ENCODE results near the gene SMOC2. TPM values are rescaled to one million over a fixed set of nuclear protein-coding genes. Genes with fewer than 3 reads are reported as not detected.
A peak's percentile ranks its signal among the peaks of the same experiment; 100 is the strongest.

SMOC2 gene
- total and polyA plus RNA-seq, 12 donors, result 6.6 to 39.1 (median 17.6) TPM

GRCh38 chr6:168655462-168656152 is 214.6 kb downstream of the SMOC2 start:
- ATAC-seq, result peak in 1 of 8 donors; percentile 22
- no peak for TF ChIP-seq CTCF (IDR thresholded peaks at IDR 0.05)

GRCh38 chr6:168658059-168658458 is 217.1 kb downstream of the SMOC2 start:
- H3K9me3 ChIP-seq, result peaks cover 0 to 10% (median 0%) of the 10 kb centered on the region in 11 donors
- WGBS, 2 donors, result 83 to 92% methylated on average over 1 of the region's 1 CpG
- no peak for ATAC-seq
- H3K27me3 ChIP-seq, result peaks cover 0 to 7% (median 0%) of the 10 kb centered on the region in 7 donors
- TF ChIP-seq CTCF (IDR thresholded peaks at IDR 0.05), result peak in 1 of 9 donors; percentile 5
- H3K4me3 ChIP-seq, result no peak overlapping the region
- no peak overlapping the region for H3K27ac ChIP-seq
- H3K36me3 ChIP-seq, result peaks cover 0 to 4% (median 0%) of the 10 kb centered on the region in 9 donors
- no peak for DNase-seq
- intact Hi-C loops (cut with DNase I), result no loop called here
- no peaks in the 10 kb centered on the region for H3K4me1 ChIP-seq

More at GRCh38 chr6:168655462-168656152, 214.6 kb downstream of the SMOC2 start:
- DNase-seq, result no peak
- no peak overlapping the region for H3K4me3 ChIP-seq
- H3K9me3 ChIP-seq, result peaks cover 0 to 10% (median 0%) of the 10 kb centered on the region in 11 donors
- intact Hi-C loops (cut with DNase I), result no loop called here
- H3K36me3 ChIP-seq, result peaks cover 0 to 18% (median 0%) of the 10 kb centered on the region in 9 donors
- H3K27ac ChIP-seq, result no peak overlapping the region
- peaks cover 0 to 5% (median 0%) of the 10 kb centered on the region in 9 donors for H3K4me1 ChIP-seq
- peaks cover 0 to 4% (median 0%) of the 10 kb centered on the region in 7 donors for H3K27me3 ChIP-seq
- 86 to 88% methylated on average over 14 of the region's 14 CpGs for WGBS, 2 donors

GRCh38 chr6:168660400-168660945 is 219.5 kb downstream of the SMOC2 start:
- H3K4me1 ChIP-seq, result no peaks in the 10 kb centered on the region
- peaks cover 0 to 10% (median 0%) of the 10 kb centered on the region in 11 donors for H3K9me3 ChIP-seq
- H3K27ac ChIP-seq, result no peak overlapping the region
- 96% methylated on average over 14 of the region's 14 CpGs for WGBS, 2 donors
- H3K4me3 ChIP-seq, result no peak overlapping the region
- intact Hi-C loops (cut with DNase I), result no loop called here
- DNase-seq (no peak), ATAC-seq (no peak)
- H3K27me3 ChIP-seq, result peaks cover 0 to 8% (median 0%) of the 10 kb centered on the region in 7 donors
- peaks cover 0 to 8% (median 0%) of the 10 kb centered on the region in 9 donors for H3K36me3 ChIP-seq
- TF ChIP-seq CTCF (IDR thresholded peaks at IDR 0.05), result no peak

GRCh38 chr6:168662301-168662936 is 221.4 kb downstream of the SMOC2 start:
- intact Hi-C loops (cut with DNase I), result no loop called here
- no peak overlapping the region for H3K4me3 ChIP-seq
- H3K27ac ChIP-seq, result no peak overlapping the region
- 85 to 92% methylated on average over 17 of the region's 17 CpGs for WGBS, 2 donors
- no peaks in the 10 kb centered on the region for H3K4me1 ChIP-seq
- no peak for ATAC-seq
- DNase-seq, result no peak
- TF ChIP-seq CTCF (IDR thresholded peaks at IDR 0.05), result no peak
- peaks cover 0 to 10% (median 0%) of the 10 kb centered on the region in 9 donors for H3K36me3 ChIP-seq
- H3K27me3 ChIP-seq, result peaks cover 0 to 8% (median 0%) of the 10 kb centered on the region in 7 donors
- H3K9me3 ChIP-seq, result peaks cover 0 to 7% (median 0%) of the 10 kb centered on the region in 11 donors
